ENCODE results near the gene MYO1D. TPM values are rescaled to one million over a fixed set of nuclear protein-coding genes. Genes with fewer than 3 reads are reported as not detected.

The MYO1D gene
- total and polyA plus RNA-seq, 2 experiments from 2014 or later: 34.3 to 43.7 TPM

DNA sequence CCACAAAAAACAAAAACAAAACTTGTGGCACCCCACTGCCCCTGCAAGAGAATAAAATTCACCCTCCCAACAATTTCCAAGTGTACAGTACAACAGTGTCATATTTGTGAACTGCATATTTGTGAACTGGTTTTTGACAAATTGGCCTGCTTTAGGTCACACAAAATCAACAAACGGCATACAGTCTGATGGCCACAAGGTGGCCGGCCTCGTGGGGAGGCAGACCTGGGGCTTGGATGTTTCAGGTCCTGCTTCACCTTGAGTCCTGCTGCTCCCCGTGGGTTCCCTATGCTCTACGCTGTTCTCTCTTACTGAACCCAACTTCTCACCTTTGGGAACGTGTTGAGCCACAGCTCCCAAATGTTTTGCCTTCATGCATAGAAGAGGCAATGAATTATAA, 287.9 kb downstream of the MYO1D start:
- no peak overlapping the region for H3K4me3 ChIP-seq
- TF ChIP-seq, protein P1, sequence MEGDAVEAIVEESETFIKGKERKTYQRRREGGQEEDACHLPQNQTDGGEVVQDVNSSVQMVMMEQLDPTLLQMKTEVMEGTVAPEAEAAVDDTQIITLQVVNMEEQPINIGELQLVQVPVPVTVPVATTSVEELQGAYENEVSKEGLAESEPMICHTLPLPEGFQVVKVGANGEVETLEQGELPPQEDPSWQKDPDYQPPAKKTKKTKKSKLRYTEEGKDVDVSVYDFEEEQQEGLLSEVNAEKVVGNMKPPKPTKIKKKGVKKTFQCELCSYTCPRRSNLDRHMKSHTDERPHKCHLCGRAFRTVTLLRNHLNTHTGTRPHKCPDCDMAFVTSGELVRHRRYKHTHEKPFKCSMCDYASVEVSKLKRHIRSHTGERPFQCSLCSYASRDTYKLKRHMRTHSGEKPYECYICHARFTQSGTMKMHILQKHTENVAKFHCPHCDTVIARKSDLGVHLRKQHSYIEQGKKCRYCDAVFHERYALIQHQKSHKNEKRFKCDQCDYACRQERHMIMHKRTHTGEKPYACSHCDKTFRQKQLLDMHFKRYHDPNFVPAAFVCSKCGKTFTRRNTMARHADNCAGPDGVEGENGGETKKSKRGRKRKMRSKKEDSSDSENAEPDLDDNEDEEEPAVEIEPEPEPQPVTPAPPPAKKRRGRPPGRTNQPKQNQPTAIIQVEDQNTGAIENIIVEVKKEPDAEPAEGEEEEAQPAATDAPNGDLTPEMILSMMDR (IDR thresholded peaks at IDR 0.05; ENCODE audit: low read depth, low read length): peak; percentile 11
- H3K4me1 ChIP-seq (ENCODE audit: low read depth): no peaks in the 10 kb centered on the region
- H3K36me3 ChIP-seq: no peaks in the 10 kb centered on the region
- no peak for DNase-seq (ENCODE audit: low read depth in 1 of 2, low spot score in 1 of 2)
- no peak overlapping the region for H3K27ac ChIP-seq
- H3K27me3 ChIP-seq: no peaks in the 10 kb centered on the region
- no peaks in the 10 kb centered on the region for H3K9me3 ChIP-seq (ENCODE audit: low read depth)

DNA sequence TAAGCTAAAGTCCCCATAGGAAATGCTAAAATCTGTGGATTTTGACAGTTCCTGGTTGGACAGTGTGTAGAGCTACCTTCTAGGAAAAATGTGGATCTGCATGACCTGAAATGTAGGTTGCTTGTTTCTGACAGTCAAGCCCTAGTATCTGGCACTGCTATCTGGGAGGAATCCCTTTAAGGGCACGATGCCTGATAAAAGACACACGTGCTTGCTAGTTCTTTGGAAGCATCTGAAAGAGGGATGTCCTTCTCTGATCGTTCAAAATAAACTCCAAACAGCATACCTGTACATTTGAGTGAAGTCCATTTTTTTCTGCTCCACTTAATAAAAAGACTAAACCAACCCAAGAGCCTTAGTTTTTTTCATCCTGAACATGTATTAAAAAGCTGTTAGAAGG, 288.8 kb downstream of the MYO1D start:
- Histone ChIP-seq H3K4me1 (ENCODE audit: low read depth) (no peaks in the 10 kb centered on the region), H3K4me3 (no peak overlapping the region), H3K27ac (no peak overlapping the region), H3K36me3 (no peaks in the 10 kb centered on the region), H3K27me3 (no peaks in the 10 kb centered on the region), H3K9me3 (ENCODE audit: low read depth) (no peaks in the 10 kb centered on the region)
- TF ChIP-seq, protein P1 (IDR thresholded peaks at IDR 0.05; ENCODE audit: low read depth, low read length): no peak
- DNase-seq (ENCODE audit: low read depth in 1 of 2, low spot score in 1 of 2): no peak

DNA sequence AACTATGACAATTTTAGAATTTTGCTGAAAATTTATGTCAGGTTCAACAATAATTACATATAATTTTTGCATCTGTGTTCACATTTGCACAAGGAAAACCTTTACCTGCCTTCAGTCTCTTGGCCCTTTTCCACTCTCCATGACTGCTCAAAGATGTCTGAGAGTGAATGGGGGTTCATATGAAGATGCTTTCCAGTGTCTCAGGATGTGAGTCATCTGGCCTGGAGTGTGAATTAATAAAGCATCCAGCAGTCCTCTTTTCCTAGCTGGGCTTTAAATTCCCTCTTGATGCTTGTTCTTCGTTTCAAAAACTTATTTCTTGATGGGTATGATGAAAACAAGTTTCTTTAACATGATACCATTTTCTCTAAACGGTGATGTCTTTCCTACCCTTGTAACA, 290.3 kb downstream of the MYO1D start:
- Histone ChIP-seq H3K27me3 (no peaks in the 10 kb centered on the region), H3K4me1 (ENCODE audit: low read depth) (no peaks in the 10 kb centered on the region), H3K27ac (no peak overlapping the region), H3K36me3 (no peaks in the 10 kb centered on the region), H3K9me3 (ENCODE audit: low read depth) (no peaks in the 10 kb centered on the region), H3K4me3 (no peak overlapping the region)
- peak in 1 of 2 donors; percentile 8 for DNase-seq (ENCODE audit: low read depth in 1 of 2, low spot score in 1 of 2)
- TF ChIP-seq, protein P1 (IDR thresholded peaks at IDR 0.05; ENCODE audit: low read depth, low read length): no peak

DNA sequence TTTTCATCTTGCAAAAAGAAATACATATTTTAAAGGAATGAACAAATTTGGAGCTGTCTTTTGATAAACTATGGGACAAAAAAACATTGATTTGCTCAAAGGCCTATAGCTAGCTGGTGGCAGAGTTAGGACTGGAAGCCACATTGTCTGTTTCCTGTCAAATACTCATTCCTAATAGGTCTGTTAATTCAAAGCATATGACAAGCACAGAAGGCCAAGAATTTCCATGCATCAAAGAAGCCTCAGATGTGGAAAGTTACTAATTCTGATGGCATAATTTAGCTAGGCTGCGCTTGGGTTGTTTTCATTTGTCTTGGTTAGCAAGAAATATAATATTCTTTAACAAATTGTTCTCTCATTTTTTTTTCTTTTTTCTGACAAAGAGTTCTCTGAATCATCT, 292.1 kb downstream of the MYO1D start:
- H3K36me3 ChIP-seq: no peaks in the 10 kb centered on the region
- no peak for DNase-seq (ENCODE audit: low read depth in 1 of 2, low spot score in 1 of 2)
- TF ChIP-seq, protein P1 (IDR thresholded peaks at IDR 0.05; ENCODE audit: low read depth, low read length): no peak
- H3K9me3 ChIP-seq (ENCODE audit: low read depth): no peaks in the 10 kb centered on the region
- H3K4me1 ChIP-seq (ENCODE audit: low read depth): no peaks in the 10 kb centered on the region
- H3K4me3 ChIP-seq: no peak overlapping the region
- no peaks in the 10 kb centered on the region for H3K27me3 ChIP-seq
- no peak overlapping the region for H3K27ac ChIP-seq

DNA sequence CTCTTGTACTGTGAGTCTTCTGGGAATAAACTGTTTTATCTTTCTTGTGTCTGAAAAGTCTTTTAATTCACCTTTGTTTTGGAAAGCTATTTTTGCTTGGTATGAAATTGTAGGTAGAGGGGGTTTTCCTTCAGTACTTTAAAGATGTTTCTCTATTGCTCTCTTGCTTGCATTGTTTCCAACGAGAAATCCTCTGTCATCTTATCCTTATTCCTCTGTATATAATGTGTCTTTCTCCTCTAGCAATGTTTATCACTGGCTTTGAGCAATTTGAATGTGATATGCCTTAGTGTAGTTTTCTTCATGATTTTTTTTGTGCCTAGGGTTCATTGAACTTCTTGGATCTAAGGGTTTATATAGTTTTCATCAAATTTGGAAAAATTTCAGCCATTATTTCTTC, 293.9 kb downstream of the MYO1D start:
- TF ChIP-seq, protein P1 (IDR thresholded peaks at IDR 0.05; ENCODE audit: low read depth, low read length): no peak

DNA sequence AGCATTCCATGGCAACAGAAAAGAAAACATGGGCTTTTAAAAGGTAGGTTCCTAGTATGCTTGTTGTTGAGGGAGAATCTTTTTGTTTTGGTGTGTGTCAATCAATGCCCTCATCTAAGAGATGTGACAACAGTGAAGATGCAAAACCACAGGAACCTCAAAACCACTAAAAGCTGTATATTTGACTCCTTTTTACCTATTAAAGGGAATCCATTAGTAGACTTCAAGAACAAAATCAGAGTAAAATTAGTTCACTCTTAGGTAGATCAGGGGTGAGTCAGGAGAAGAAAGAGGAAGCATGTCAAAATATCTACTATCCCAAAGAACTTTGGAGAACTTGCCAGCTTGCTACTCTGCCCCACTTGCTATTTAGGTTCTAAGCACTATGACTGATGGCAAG, 301.1 kb downstream of the MYO1D start:
- no peak for DNase-seq (ENCODE audit: low read depth in 1 of 2, low spot score in 1 of 2)
- no peaks in the 10 kb centered on the region for H3K27me3 ChIP-seq
- no peaks in the 10 kb centered on the region for H3K36me3 ChIP-seq
- H3K4me3 ChIP-seq: no peak overlapping the region
- peaks cover 5% of the 10 kb centered on the region for H3K4me1 ChIP-seq (ENCODE audit: low read depth)
- no peaks in the 10 kb centered on the region for H3K9me3 ChIP-seq (ENCODE audit: low read depth)
- TF ChIP-seq, protein P1 (IDR thresholded peaks at IDR 0.05; ENCODE audit: low read depth, low read length): no peak
- H3K27ac ChIP-seq: no peak overlapping the region

More for the DNA sequence above, 293.9 kb downstream of the MYO1D start:
- no peak overlapping the region for H3K27ac ChIP-seq
- H3K36me3 ChIP-seq: no peaks in the 10 kb centered on the region
- no peaks in the 10 kb centered on the region for H3K4me1 ChIP-seq (ENCODE audit: low read depth)
- H3K4me3 ChIP-seq: no peak overlapping the region
- H3K27me3 ChIP-seq: no peaks in the 10 kb centered on the region
- no peak for DNase-seq (ENCODE audit: low read depth in 1 of 2, low spot score in 1 of 2)
- no peaks in the 10 kb centered on the region for H3K9me3 ChIP-seq (ENCODE audit: low read depth)
